DMS53 treated with DMSO at 0.1 percent for 48 hours (cell line): ENCODE measurements around the gene LGR4.

ENCODE experiments used
- DNase-seq: peaks from one replicate; lab custom pipeline; 2025; ENCODE audit not compliant: unreplicated experiment; lab: John Stamatoyannopoulos, UW

Gene LGR4

GRCh38 chr11:27487706-27488105, 15.1 kb upstream of the LGR4 start:
- no peak for DNase-seq

- DNase-seq = peak; percentile 60
Observed at GRCh38 chr11:27485930-27486773, 13.6 kb upstream of the LGR4 start.

GRCh38 chr11:27482793-27483192, 10.2 kb upstream of the LGR4 start:
- DNase-seq = no peak

DNA sequence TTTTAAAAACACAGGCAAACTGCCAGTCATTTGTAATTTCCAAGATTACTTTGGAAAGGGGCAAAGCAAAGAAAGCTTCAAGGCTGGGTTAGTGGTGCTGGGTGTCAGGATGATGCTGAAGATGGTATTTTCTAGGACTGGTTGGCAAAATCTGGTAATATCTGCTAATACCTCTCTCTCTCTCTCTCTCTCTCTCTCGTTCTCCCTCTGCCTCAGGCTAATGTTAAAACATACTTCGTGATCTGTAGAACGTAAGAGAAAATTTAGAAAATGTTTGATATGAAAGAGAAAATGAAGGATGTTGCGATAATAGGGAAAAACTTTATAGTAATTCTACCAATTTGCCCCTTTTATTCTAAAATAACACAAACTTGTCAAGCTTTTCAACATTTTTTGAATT, 9.4 kb upstream of the LGR4 start:
- DNase-seq = no peak

- DNase-seq = no peak
Observed at GRCh38 chr11:27477831-27478230, 5.2 kb upstream of the LGR4 start.

GRCh38 chr11:27477243-27477642, 4.7 kb upstream of the LGR4 start:
- no peak for DNase-seq

- DNase-seq = no peak
Observed at GRCh38 chr11:27475622-27476021, 3.0 kb upstream of the LGR4 start.

DNA sequence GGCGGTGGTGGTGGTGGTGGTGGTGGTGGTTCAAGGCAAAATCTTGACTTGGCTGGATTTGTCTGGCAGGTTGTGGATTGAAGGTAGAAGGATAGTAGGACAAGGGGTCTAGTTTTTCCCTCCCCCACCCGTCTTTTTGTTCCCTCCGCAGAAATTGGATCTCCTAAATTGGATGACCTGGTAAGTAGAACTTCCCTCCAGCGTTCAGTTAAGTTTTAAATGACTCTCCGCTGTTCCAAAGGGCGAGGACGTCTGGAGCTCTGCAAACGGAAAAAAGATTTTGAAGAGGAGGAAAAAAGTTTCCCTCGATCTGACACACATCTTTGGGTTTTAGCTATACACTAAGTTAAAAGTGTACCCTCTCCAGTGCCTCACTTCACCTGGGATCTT, 422 bp upstream of the LGR4 start:
- no peak for DNase-seq

- DNase-seq = no peak
Observed at GRCh38 chr11:27471589-27472397, 797 bp downstream of the LGR4 start.

DNA sequence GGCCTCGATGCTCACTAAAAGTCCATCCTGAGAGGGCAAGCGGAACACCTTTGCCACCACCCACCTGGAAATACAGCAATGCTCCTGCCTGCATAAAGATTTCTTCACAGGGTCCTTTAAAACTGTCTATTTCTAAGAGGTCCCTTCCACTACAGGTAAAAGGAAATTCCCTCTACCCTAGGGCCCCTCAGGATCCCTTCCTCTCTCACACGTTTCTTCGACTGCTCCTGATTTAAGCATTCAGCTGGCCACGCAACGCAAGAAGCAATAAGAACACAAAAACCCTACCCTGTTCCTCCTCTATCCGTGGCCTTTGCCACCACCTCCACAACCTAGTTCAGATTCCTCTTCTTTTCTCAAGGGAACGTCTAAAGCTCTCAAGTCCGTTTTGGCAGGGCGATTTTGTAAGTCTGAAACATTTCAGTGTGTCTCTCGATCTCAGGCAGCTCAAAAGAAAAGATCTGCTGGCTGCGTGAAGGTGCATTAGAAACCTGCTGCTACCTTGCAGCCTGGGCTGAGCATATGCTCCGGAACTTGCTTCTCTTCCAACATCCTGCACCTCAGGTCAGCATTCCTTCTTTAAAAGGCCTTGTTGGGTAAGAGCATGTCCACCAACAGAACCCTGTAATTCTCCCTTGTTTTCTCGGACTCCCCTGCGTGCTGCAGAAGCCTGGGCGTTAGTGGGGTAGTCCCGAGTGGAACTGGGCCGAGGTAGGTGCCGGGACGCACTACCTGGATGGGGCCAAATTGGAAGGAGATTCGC, 1.6 kb downstream of the LGR4 start:
- peak; percentile 41 for DNase-seq

DNA sequence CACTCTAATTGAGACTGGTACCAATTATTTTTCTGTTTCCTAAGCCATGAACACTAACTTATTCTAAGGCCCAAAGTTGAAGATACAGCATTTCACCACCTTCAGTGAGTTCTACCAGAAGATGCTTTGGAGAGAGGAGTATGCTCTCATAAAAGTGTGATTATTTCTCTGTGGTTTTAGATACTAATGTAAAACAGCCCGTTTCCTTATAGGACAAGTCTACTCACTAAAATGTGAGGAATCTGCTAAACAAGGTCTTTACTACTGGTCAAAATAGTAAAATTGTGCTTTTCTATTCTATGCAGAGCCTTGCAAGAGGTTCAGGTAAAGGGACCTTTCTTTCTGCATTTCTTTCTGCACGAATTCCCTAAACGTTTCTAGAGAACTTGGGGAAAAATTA, 2.4 kb downstream of the LGR4 start:
- no peak for DNase-seq

GRCh38 chr11:27468995-27469695, 3.4 kb downstream of the LGR4 start:
- no peak for DNase-seq

DNA sequence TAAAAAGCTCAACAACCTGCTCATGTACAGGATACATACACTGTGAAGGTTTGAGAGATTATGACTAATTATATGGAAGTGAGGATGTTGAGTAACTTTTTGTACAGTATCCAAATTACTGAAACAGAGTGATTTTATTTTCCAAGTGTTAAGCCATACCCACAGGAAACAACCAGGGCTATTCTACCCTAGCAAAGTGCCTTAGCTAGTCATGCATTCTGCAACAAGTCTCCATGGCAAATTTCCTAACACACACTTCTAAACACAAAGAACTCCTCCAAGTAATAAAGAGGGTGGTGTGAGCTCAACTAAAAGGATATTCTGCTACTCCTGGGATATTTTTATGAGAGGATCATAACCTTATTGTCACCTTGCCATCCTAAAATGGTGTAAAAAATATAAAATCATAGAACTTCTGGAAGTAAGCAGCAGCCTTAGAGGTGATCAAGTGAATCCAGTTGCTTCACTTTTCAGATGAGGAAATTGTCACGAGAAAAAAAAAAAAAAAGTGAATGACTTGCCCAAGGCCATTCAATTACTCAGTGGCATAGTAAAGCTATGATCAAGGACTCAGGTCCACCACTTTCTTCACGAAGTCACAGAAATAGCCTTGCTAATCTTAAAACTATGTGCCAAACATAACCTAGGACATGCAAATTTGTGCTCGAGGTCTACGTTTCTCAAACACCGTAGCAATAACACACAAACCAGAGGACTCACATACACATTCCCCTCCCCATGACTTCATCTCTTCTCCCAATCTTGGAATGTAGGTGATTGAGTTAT, 4.2 kb downstream of the LGR4 start:
- DNase-seq = no peak

- no peak for DNase-seq
Observed at GRCh38 chr11:27467181-27467913, 5.2 kb downstream of the LGR4 start.

DNA sequence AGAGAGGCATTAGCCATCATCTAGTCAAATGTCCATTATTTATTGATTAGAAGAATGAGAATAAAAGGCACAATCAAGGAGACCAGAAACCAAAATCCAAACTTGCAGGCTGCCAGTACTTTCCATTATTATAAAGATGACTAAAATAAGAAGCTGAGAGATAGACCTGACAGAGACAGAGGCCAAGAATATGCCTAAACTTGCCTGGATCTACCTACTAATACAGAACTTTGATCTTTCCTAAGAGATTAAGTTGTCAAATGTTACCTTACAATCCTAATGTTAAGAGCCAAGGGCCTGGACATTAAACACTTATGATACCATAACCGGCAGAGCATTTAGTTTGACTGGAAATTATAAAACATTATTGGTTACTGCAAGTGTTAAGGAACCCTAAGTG, 6.2 kb downstream of the LGR4 start:
- DNase-seq = no peak

- no peak for DNase-seq
Observed at GRCh38 chr11:27465629-27466028, 7.0 kb downstream of the LGR4 start.

DNA sequence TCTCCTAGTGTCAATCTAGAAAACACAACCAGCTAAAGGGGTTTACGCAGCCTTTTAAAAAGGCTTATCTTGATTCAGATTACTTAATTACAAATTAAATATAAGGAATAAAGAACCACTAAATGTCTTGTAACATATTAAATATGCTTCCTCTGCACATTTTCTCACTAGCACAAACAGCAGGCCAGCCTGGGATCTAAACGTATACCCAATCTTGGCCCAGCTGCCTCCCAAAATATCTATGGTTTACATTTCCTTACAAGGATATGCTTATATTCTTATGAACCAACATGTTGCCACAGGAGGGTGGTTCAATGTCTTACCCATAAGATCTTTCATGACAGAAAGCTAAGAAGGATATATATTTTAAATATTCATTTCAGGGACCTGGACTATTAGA, 7.7 kb downstream of the LGR4 start:
- no peak for DNase-seq

DNA sequence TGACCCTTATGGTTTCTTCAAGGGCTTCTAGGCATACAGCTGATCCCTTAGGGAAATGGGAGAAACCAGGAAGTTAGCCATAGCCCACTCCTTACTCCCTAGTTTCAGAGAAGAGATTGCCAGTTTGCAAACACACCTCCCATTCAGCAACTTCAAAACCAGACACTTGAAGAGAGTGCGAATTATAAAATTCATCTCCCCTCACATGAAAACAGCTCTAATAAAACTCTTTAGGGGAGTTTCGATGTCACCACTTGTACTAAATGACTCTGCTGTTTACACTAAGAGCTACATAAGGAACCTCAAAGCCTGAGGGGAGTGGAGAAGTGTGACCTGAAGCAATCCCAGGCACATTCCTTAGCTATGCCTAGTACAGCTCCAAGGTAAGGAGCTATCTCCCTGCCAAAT, 8.3 kb downstream of the LGR4 start:
- no peak for DNase-seq

GRCh38 chr11:27462543-27462942, 10.0 kb downstream of the LGR4 start:
- DNase-seq = no peak
